HG03558 (cell line): Measurements from ENCODE around the gene RNASE7.

ENCODE experiments used
- ATAC-seq: cut with Tn5 transposase; IDR thresholded peaks from one replicate; pipeline ENCODE4 v1.9.1; 2021; ENCODE audit warnings: moderate number of reproducible peaks; ENCODE audit not compliant: unreplicated experiment; ENCODE audit errors: extremely low read depth

The RNASE7 gene

GRCh38 chr14:21060614-21061346, 18.6 kb downstream of the RNASE7 start:
- no peak for ATAC-seq

- ATAC-seq = no peak
Observed at GRCh38 chr14:21061347-21061668, 19.1 kb downstream of the RNASE7 start.

- ATAC-seq = no peak
Observed at GRCh38 chr14:21063479-21063878, 21.3 kb downstream of the RNASE7 start.

- no peak for ATAC-seq
Observed at GRCh38 chr14:21066882-21067502, 24.8 kb downstream of the RNASE7 start.

- no peak for ATAC-seq
Observed at GRCh38 chr14:21068521-21069387, 26.6 kb downstream of the RNASE7 start.

GRCh38 chr14:21069388-21070082, 27.4 kb downstream of the RNASE7 start:
- no peak for ATAC-seq

- ATAC-seq = no peak
Observed at GRCh38 chr14:21070083-21070609, 28.0 kb downstream of the RNASE7 start, which contains the start of gene ARHGEF40. Gene ARHGEF40 (plus strand): TSS chr14:21070304. CDS start chr14:21070397, 93 bp downstream.

GRCh38 chr14:21070610-21071224, 28.6 kb downstream of the RNASE7 start:
- ATAC-seq = no peak

- ATAC-seq = peak; percentile 63
Observed at GRCh38 chr14:21071225-21072030, 29.3 kb downstream of the RNASE7 start.

- ATAC-seq = no peak
Observed at GRCh38 chr14:21072031-21072473, 29.9 kb downstream of the RNASE7 start.

GRCh38 chr14:21072781-21073339, 30.7 kb downstream of the RNASE7 start:
- ATAC-seq = no peak

GRCh38 chr14:21073921-21074320, 31.8 kb downstream of the RNASE7 start:
- no peak for ATAC-seq

GRCh38 chr14:21074398-21075272, 32.5 kb downstream of the RNASE7 start:
- no peak for ATAC-seq

GRCh38 chr14:21075719-21076437, 33.7 kb downstream of the RNASE7 start:
- ATAC-seq = no peak

- ATAC-seq = no peak
Observed at GRCh38 chr14:21077672-21078071, 35.5 kb downstream of the RNASE7 start.

GRCh38 chr14:21078287-21078686, 36.1 kb downstream of the RNASE7 start:
- no peak for ATAC-seq

- no peak for ATAC-seq
Observed at GRCh38 chr14:21078726-21079125, 36.6 kb downstream of the RNASE7 start.
